ENCODE results near the gene GNAQ. TPM values are rescaled to one million over a fixed set of nuclear protein-coding genes. Genes with fewer than 3 reads are reported as not detected.

Gene GNAQ
- total and polyA plus RNA-seq, 2 donors (not counting 1 experiment from before 2014, with no cell fraction given), result 30.4 to 74.3 TPM

DNA sequence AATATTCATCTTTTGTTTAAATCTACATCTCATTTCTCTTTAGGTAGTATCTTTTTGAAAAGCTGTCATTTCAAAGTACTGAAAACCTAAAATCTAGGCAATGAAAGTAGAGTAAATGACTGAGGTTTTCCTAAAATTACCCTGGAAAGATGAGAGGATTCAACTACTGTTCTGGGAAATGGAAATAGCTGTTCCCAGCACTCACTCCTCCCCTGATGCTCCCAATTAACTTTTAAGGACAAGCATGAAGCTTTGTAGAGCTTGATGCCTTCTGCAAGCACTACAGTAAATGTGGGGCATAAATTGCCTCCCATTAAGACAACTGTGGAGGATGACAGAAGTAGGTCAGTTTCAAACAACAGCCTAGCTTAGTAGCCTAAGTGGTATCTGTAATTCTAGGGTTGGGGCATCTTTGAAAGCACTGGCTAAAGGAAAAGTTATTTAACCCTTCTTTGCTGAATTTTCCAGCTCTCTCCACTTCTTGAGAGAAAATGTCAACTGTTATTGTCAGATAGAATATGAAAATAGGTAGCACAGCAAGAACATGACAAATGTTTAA lies 283.3 kb downstream of the GNAQ start:
- Histone ChIP-seq H2AFZ (ENCODE audit: low read length) (no peak overlapping the region), H3K4me2 (ENCODE audit: extremely low read depth, insufficient read depth, low read length) (no peak overlapping the region), H3K79me2 (ENCODE audit: control insufficient read depth, insufficient read depth, low read length) (no peaks in the 10 kb centered on the region), H3K27ac (ENCODE audit: insufficient read depth, low read length) (no peak overlapping the region), H3K9ac (ENCODE audit: insufficient read depth, low read length) (no peak overlapping the region), H3K4me1 (ENCODE audit: control insufficient read depth, extremely low read depth, insufficient read depth, low read length) (peaks cover 17% of the 10 kb centered on the region), H3K36me3 (ENCODE audit: control insufficient read depth, insufficient read depth, low read length) (no peaks in the 10 kb centered on the region), H3K9me3 (ENCODE audit: control insufficient read depth, insufficient read depth, low read depth, low read length) (no peaks in the 10 kb centered on the region), H3K4me3 (replicated peaks in 1 of 4; ENCODE audit: control extremely low read depth in 1 of 4, insufficient read depth in 1 of 4, low read depth in 3 of 4, low read length in 4 of 4) (no peak overlapping the region), H3K27me3 (ENCODE audit: control insufficient read depth, insufficient read depth, low read length) (no peaks in the 10 kb centered on the region), H4K20me1 (ENCODE audit: control insufficient read depth, extremely low read depth, insufficient read depth, low read length) (no peaks in the 10 kb centered on the region)
- no peak for DNase-seq (ENCODE audit: low read depth in 2 of 2)
- TF ChIP-seq EZH2 (IDR thresholded peaks at IDR 0.05; ENCODE audit: low read length, missing control alignments), result no peak
- TF ChIP-seq CTCF (conservative IDR thresholded peaks at IDR 0.05 in 1 of 2, IDR thresholded peaks at IDR 0.05 in 1 of 2; ENCODE audit: low read depth in 1 of 2, low read length in 2 of 2), result no peak

GRCh38 chr9:77747163-77747562 lies 284.4 kb downstream of the GNAQ start:
- H3K4me1 ChIP-seq (ENCODE audit: control insufficient read depth, extremely low read depth, insufficient read depth, low read length), result peaks cover 19% of the 10 kb centered on the region
- H3K36me3 ChIP-seq (ENCODE audit: control insufficient read depth, insufficient read depth, low read length), result no peaks in the 10 kb centered on the region
- no peaks in the 10 kb centered on the region for H4K20me1 ChIP-seq (ENCODE audit: control insufficient read depth, extremely low read depth, insufficient read depth, low read length)
- no peak overlapping the region for H3K27ac ChIP-seq (ENCODE audit: insufficient read depth, low read length)
- TF ChIP-seq CTCF (conservative IDR thresholded peaks at IDR 0.05 in 1 of 2, IDR thresholded peaks at IDR 0.05 in 1 of 2; ENCODE audit: low read depth in 1 of 2, low read length in 2 of 2), result no peak
- TF ChIP-seq EZH2 (IDR thresholded peaks at IDR 0.05; ENCODE audit: low read length, missing control alignments), result no peak
- no peak overlapping the region for H3K4me2 ChIP-seq (ENCODE audit: extremely low read depth, insufficient read depth, low read length)
- DNase-seq (ENCODE audit: low read depth in 2 of 2), result peak in 1 of 2 donors; percentile 33
- no peak overlapping the region for H3K9ac ChIP-seq (ENCODE audit: insufficient read depth, low read length)
- no peaks in the 10 kb centered on the region for H3K9me3 ChIP-seq (ENCODE audit: control insufficient read depth, insufficient read depth, low read depth, low read length)
- no peaks in the 10 kb centered on the region for H3K79me2 ChIP-seq (ENCODE audit: control insufficient read depth, insufficient read depth, low read length)
- H3K27me3 ChIP-seq (ENCODE audit: control insufficient read depth, insufficient read depth, low read length), result no peaks in the 10 kb centered on the region
- no peak overlapping the region for H3K4me3 ChIP-seq (replicated peaks in 1 of 4; ENCODE audit: control extremely low read depth in 1 of 4, insufficient read depth in 1 of 4, low read depth in 3 of 4, low read length in 4 of 4)
- H2AFZ ChIP-seq (ENCODE audit: low read length), result no peak overlapping the region

GRCh38 chr9:77744841-77745430 lies 286.7 kb downstream of the GNAQ start:
- H3K36me3 ChIP-seq (ENCODE audit: control insufficient read depth, insufficient read depth, low read length), result no peaks in the 10 kb centered on the region
- DNase-seq (ENCODE audit: low read depth in 2 of 2), result peak in 1 of 2 donors; percentile 19
- no peak overlapping the region for H3K27ac ChIP-seq (ENCODE audit: insufficient read depth, low read length)
- no peak overlapping the region for H2AFZ ChIP-seq (ENCODE audit: low read length)
- H3K9ac ChIP-seq (ENCODE audit: insufficient read depth, low read length), result no peak overlapping the region
- no peaks in the 10 kb centered on the region for H3K27me3 ChIP-seq (ENCODE audit: control insufficient read depth, insufficient read depth, low read length)
- H4K20me1 ChIP-seq (ENCODE audit: control insufficient read depth, extremely low read depth, insufficient read depth, low read length), result no peaks in the 10 kb centered on the region
- H3K4me1 ChIP-seq (ENCODE audit: control insufficient read depth, extremely low read depth, insufficient read depth, low read length), result peaks cover 7% of the 10 kb centered on the region
- no peaks in the 10 kb centered on the region for H3K79me2 ChIP-seq (ENCODE audit: control insufficient read depth, insufficient read depth, low read length)
- TF ChIP-seq EZH2 (IDR thresholded peaks at IDR 0.05; ENCODE audit: low read length, missing control alignments), result no peak
- no peak for TF ChIP-seq CTCF (conservative IDR thresholded peaks at IDR 0.05 in 1 of 2, IDR thresholded peaks at IDR 0.05 in 1 of 2; ENCODE audit: low read depth in 1 of 2, low read length in 2 of 2)
- no peaks in the 10 kb centered on the region for H3K9me3 ChIP-seq (ENCODE audit: control insufficient read depth, insufficient read depth, low read depth, low read length)
- H3K4me3 ChIP-seq (replicated peaks in 1 of 4; ENCODE audit: control extremely low read depth in 1 of 4, insufficient read depth in 1 of 4, low read depth in 3 of 4, low read length in 4 of 4), result no peak overlapping the region
- H3K4me2 ChIP-seq (ENCODE audit: extremely low read depth, insufficient read depth, low read length), result no peak overlapping the region

Measured in fibroblast of lung (primary cell).